ENCODE results near the gene KLF9. TPM values are rescaled to one million over a fixed set of nuclear protein-coding genes. Genes with fewer than 3 reads are reported as not detected.
A peak's percentile ranks its signal among the peaks of the same experiment; 100 is the strongest.

The KLF9 gene
- total and polyA plus RNA-seq, 9 of the 15 experiments (the other 6 are each of a cell fraction or from before 2014, with no cell fraction given): 3.3 to 11.9 (median 6.9) TPM

DNA sequence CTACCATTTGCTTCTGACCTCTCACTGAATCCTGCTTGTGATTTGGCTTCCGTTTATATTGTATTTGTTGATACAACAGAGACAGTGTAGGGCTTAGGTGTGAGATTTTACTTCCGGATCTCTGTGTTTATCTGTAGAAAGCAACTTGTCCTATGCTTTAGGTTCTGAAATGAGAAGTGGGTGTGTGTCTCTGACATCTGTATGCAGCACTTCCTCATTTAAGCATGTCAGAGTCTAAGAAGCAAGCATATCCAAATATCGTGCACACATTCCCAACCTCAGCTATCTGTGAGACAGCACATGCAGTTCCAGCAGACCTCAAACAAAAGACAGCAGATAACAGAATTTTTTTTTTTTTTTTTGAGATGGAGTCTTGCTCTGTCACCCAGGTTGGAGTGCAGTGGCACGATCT lies 16.3 kb downstream of the KLF9 start (continued):
- TF ChIP-seq ETV6 (IDR thresholded peaks at IDR 0.05; ENCODE audit: borderline replicate concordance in 1 of 2, low read depth in 2 of 2, low read length in 1 of 2) (peak in 1 of 2 experiments; percentile 84; a peak in 2 of 4 replicates), ETV6 (CRISPR knock-in tag; IDR thresholded peaks at IDR 0.05; ENCODE audit: borderline replicate concordance) (no peak), KDM1A (IDR thresholded peaks at IDR 0.05) (peak; percentile 94 to 95), SMAD2 (IDR thresholded peaks at IDR 0.05; ENCODE audit: low read depth, low read length) (no peak), CBX5 (IDR thresholded peaks at IDR 0.05; ENCODE audit: borderline replicate concordance, low read depth) (no peak), DMBX1 (CRISPR knock-in tag; IDR thresholded peaks at IDR 0.05; ENCODE audit: borderline replicate concordance) (peak; percentile 84), ETV1 (tag; conservative IDR thresholded peaks at IDR 0.05; ENCODE audit: low read depth) (peak; percentile 77), ZNF696 (CRISPR knock-in tag; conservative IDR thresholded peaks at IDR 0.05) (no peak), ZNF778 (CRISPR knock-in tag; IDR thresholded peaks at IDR 0.05) (no peak), NEUROD1 (IDR thresholded peaks at IDR 0.05; ENCODE audit: borderline replicate concordance, low read depth, low read length, partially characterized antibody) (no peak), ZNF184 (CRISPR knock-in tag; IDR thresholded peaks at IDR 0.05) (no peak), ZNF512 (tag; IDR thresholded peaks at IDR 0.05) (no peak), NR2C1 (IDR thresholded peaks at IDR 0.05) (peak; percentile 80), NR2C1 (tag; IDR thresholded peaks at IDR 0.05) (peak; percentile 70; the same call in 1 of the 2 replicates), ZNF316 (IDR thresholded peaks at IDR 0.05) (no peak), SMARCB1 (IDR thresholded peaks at IDR 0.05; ENCODE audit: insufficient read length, low read depth) (no peak), MIER1 (IDR thresholded peaks at IDR 0.05; ENCODE audit: low read depth) (no peak), ARHGAP35 (IDR thresholded peaks at IDR 0.05; ENCODE audit: partially characterized antibody) (no peak), CBX1 (IDR thresholded peaks at IDR 0.05; ENCODE audit: low read depth) (no peak), SUPT5H (IDR thresholded peaks at IDR 0.05) (no peak), CREB3 (tag; conservative IDR thresholded peaks at IDR 0.05; ENCODE audit: low read depth) (no peak), RBFOX2 (IDR thresholded peaks at IDR 0.05; ENCODE audit: low read depth, low read length) (0 out of 2 replicates have a peak, but pooled peaks have one; percentile 13), ELF4 (CRISPR knock-in tag; IDR thresholded peaks at IDR 0.05) (peak; percentile 87; the same call in 1 of the 2 replicates)
- TF ChIP-seq, protein P1, sequence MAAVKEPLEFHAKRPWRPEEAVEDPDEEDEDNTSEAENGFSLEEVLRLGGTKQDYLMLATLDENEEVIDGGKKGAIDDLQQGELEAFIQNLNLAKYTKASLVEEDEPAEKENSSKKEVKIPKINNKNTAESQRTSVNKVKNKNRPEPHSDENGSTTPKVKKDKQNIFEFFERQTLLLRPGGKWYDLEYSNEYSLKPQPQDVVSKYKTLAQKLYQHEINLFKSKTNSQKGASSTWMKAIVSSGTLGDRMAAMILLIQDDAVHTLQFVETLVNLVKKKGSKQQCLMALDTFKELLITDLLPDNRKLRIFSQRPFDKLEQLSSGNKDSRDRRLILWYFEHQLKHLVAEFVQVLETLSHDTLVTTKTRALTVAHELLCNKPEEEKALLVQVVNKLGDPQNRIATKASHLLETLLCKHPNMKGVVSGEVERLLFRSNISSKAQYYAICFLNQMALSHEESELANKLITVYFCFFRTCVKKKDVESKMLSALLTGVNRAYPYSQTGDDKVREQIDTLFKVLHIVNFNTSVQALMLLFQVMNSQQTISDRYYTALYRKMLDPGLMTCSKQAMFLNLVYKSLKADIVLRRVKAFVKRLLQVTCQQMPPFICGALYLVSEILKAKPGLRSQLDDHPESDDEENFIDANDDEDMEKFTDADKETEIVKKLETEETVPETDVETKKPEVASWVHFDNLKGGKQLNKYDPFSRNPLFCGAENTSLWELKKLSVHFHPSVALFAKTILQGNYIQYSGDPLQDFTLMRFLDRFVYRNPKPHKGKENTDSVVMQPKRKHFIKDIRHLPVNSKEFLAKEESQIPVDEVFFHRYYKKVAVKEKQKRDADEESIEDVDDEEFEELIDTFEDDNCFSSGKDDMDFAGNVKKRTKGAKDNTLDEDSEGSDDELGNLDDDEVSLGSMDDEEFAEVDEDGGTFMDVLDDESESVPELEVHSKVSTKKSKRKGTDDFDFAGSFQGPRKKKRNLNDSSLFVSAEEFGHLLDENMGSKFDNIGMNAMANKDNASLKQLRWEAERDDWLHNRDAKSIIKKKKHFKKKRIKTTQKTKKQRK (IDR thresholded peaks at IDR 0.05; ENCODE audit: borderline replicate concordance, low read depth, low read length): no peak
- TF ChIP-seq, protein P2, sequence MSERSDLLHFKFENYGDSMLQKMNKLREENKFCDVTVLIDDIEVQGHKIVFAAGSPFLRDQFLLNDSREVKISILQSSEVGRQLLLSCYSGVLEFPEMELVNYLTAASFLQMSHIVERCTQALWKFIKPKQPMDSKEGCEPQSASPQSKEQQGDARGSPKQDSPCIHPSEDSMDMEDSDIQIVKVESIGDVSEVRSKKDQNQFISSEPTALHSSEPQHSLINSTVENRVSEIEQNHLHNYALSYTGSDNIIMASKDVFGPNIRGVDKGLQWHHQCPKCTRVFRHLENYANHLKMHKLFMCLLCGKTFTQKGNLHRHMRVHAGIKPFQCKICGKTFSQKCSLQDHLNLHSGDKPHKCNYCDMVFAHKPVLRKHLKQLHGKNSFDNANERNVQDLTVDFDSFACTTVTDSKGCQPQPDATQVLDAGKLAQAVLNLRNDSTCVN (CRISPR knock-in tag; IDR thresholded peaks at IDR 0.05): no peak
